Skeletal muscle tissue (tissue), 4 donors: ENCODE measurements around the gene SDCBP2. TPM values are rescaled to one million over a fixed set of nuclear protein-coding genes. Genes with fewer than 3 reads are reported as not detected.

Experiments
- H3K27ac ChIP-seq: one replicate; pipeline ENCODE4 v1.7.0; 2013; ENCODE audit warnings: mild to moderate bottlenecking, low read depth, low read length, inconsistent platforms
- H3K27me3 ChIP-seq, 3 donors: one replicate each; pipeline ENCODE4 v1.7.0; 2013; ENCODE audit warnings: low read length in 3 of 3; ENCODE audit not compliant: control insufficient read depth in 3 of 3, insufficient read depth in 3 of 3
- H3K36me3 ChIP-seq, 3 donors: one replicate each; pipeline ENCODE4 v1.7.0; 2013; ENCODE audit warnings: low read length in 3 of 3; ENCODE audit not compliant: control insufficient read depth in 3 of 3, insufficient read depth in 3 of 3
- H3K4me1 ChIP-seq, 3 donors: one replicate each; pipeline ENCODE4 v1.7.0; 2013; ENCODE audit warnings: low read length in 3 of 3, mild to moderate bottlenecking in 3 of 3; ENCODE audit not compliant: control insufficient read depth in 3 of 3, insufficient read depth in 3 of 3
- H3K4me3 ChIP-seq, 3 donors: one replicate each; pipeline ENCODE4 v1.7.0; 2013; ENCODE audit warnings: low read length in 3 of 3
- H3K9ac ChIP-seq, 3 donors: one replicate each; pipeline ENCODE4 v1.7.0; 2013; ENCODE audit warnings: low read length in 3 of 3, mild to moderate bottlenecking in 3 of 3, moderate library complexity in 2 of 3, low read depth in 1 of 3
- H3K9me3 ChIP-seq, 3 donors: one replicate each; pipeline ENCODE4 v1.7.0; 2013; ENCODE audit warnings: low read length in 3 of 3; ENCODE audit not compliant: control insufficient read depth in 3 of 3
- total RNA-seq: library from RNA; depleted of rRNA; stranded (reverse); fragments of >200 nt; gene quantifications from one replicate; pipeline ENCODE4 v1.2.3, GENCODE V29; 2014
- donor health status: Osteomylitis.

SDCBP2 gene
- total RNA-seq, 1 donor from 2014 or later, result 1.6 TPM

- no peaks in the 10 kb centered on the region for H3K27me3 ChIP-seq
- H3K36me3 ChIP-seq, result no peaks in the 10 kb centered on the region
- H3K9ac ChIP-seq, result no peak overlapping the region
- no peak overlapping the region for H3K27ac ChIP-seq
- peaks cover 20 to 33% (median 21%) of the 10 kb centered on the region in 3 donors for H3K4me1 ChIP-seq
- H3K4me3 ChIP-seq, result no peak overlapping the region
- H3K9me3 ChIP-seq, result no peaks in the 10 kb centered on the region
Observed at GRCh38 chr20:1278993-1279392, 49.9 kb downstream of the SDCBP2 start.

GRCh38 chr20:1277529-1278322 lies 51.2 kb downstream of the SDCBP2 start:
- Histone ChIP-seq H3K4me1 (peaks cover 20 to 33% (median 21%) of the 10 kb centered on the region in 3 donors), H3K36me3 (no peaks in the 10 kb centered on the region), H3K27me3 (no peaks in the 10 kb centered on the region), H3K27ac (no peak overlapping the region), H3K9ac (no peak overlapping the region), H3K4me3 (no peak overlapping the region), H3K9me3 (no peaks in the 10 kb centered on the region)

GRCh38 chr20:1275919-1276318 lies 53.0 kb downstream of the SDCBP2 start:
- no peaks in the 10 kb centered on the region for H3K27me3 ChIP-seq
- H3K9ac ChIP-seq, result no peak overlapping the region
- no peaks in the 10 kb centered on the region for H3K9me3 ChIP-seq
- H3K27ac ChIP-seq, result no peak overlapping the region
- H3K4me1 ChIP-seq, result peaks cover 10 to 22% (median 11%) of the 10 kb centered on the region in 3 donors
- H3K4me3 ChIP-seq, result no peak overlapping the region
- H3K36me3 ChIP-seq, result no peaks in the 10 kb centered on the region

- H3K36me3 ChIP-seq, result no peaks in the 10 kb centered on the region
- no peaks in the 10 kb centered on the region for H3K9me3 ChIP-seq
- H3K4me1 ChIP-seq, result peaks cover 0 to 10% (median under 1%) of the 10 kb centered on the region in 3 donors
- H3K27me3 ChIP-seq, result no peaks in the 10 kb centered on the region
- no peak overlapping the region for H3K9ac ChIP-seq
- H3K4me3 ChIP-seq, result no peak overlapping the region
- no peak overlapping the region for H3K27ac ChIP-seq
Observed at GRCh38 chr20:1274485-1275311, 54.2 kb downstream of the SDCBP2 start.

GRCh38 chr20:1273366-1273765 lies 55.6 kb downstream of the SDCBP2 start:
- no peaks in the 10 kb centered on the region for H3K9me3 ChIP-seq
- no peaks in the 10 kb centered on the region for H3K27me3 ChIP-seq
- no peak overlapping the region for H3K27ac ChIP-seq
- H3K36me3 ChIP-seq, result no peaks in the 10 kb centered on the region
- H3K9ac ChIP-seq, result no peak overlapping the region
- H3K4me1 ChIP-seq, result peaks cover 0 to 8% (median 0%) of the 10 kb centered on the region in 3 donors
- H3K4me3 ChIP-seq, result no peak overlapping the region

- Histone ChIP-seq H3K4me3 (no peak overlapping the region), H3K36me3 (no peaks in the 10 kb centered on the region)
Observed at GRCh38 chr20:1272368-1273100, 56.4 kb downstream of the SDCBP2 start.

GRCh38 chr20:1269850-1270249 lies 59.1 kb downstream of the SDCBP2 start:
- Histone ChIP-seq H3K4me3 (no peak overlapping the region), H3K4me1 (peaks cover 0 to 15% (median 8%) of the 10 kb centered on the region in 3 donors), H3K36me3 (no peaks in the 10 kb centered on the region), H3K9ac (no peak overlapping the region), H3K9me3 (no peaks in the 10 kb centered on the region), H3K27ac (no peak overlapping the region), H3K27me3 (no peaks in the 10 kb centered on the region)

More at GRCh38 chr20:1272368-1273100, 56.4 kb downstream of the SDCBP2 start:
- H3K4me1 ChIP-seq, result peaks cover 0 to 5% (median 0%) of the 10 kb centered on the region in 3 donors
- H3K9me3 ChIP-seq, result no peaks in the 10 kb centered on the region
- H3K9ac ChIP-seq, result no peak overlapping the region
- H3K27ac ChIP-seq, result no peak overlapping the region
- no peaks in the 10 kb centered on the region for H3K27me3 ChIP-seq

- Histone ChIP-seq H3K27me3 (no peaks in the 10 kb centered on the region), H3K4me3 (no peak overlapping the region), H3K27ac (no peak overlapping the region), H3K9me3 (no peaks in the 10 kb centered on the region), H3K9ac (no peak overlapping the region), H3K36me3 (no peaks in the 10 kb centered on the region), H3K4me1 (peaks cover 0 to 12% (median 8%) of the 10 kb centered on the region in 3 donors)
Observed at GRCh38 chr20:1269235-1269634, 59.7 kb downstream of the SDCBP2 start.

GRCh38 chr20:1267809-1268374 lies 61.0 kb downstream of the SDCBP2 start:
- H3K27me3 ChIP-seq, result no peaks in the 10 kb centered on the region
- H3K4me1 ChIP-seq, result peaks cover 0 to 12% (median 8%) of the 10 kb centered on the region in 3 donors
- H3K36me3 ChIP-seq, result no peaks in the 10 kb centered on the region
- H3K9me3 ChIP-seq, result no peaks in the 10 kb centered on the region
- H3K9ac ChIP-seq, result no peak overlapping the region
- no peak overlapping the region for H3K27ac ChIP-seq
- H3K4me3 ChIP-seq, result no peak overlapping the region
